Cortex of kidney (tissue), 1 donor: ENCODE results near the gene USP47.

Source experiments
- DNase-seq: peaks from one replicate; lab custom pipeline; 2025; lab: John Stamatoyannopoulos, UW

USP47 gene

DNA sequence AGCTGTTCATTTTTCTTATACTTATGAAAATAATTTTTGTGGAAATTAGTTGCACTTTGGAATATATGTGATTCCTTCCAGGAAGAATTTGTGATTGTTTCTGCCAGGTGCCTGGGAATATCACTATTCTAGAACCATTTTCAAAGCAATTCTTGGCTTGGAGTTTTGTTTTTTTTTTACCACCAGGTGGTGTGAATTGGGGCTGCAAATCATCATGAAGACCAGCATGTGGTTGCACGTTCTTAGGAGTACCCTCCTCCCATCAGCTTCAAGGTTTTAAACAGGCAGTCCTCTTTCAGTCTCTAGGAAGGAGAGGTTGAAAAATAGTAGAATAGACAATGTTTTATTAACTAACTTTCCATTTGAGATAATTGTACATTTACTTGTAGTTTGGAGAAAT is 25.9 kb downstream of the USP47 start:
- DNase-seq = no peak

DNA sequence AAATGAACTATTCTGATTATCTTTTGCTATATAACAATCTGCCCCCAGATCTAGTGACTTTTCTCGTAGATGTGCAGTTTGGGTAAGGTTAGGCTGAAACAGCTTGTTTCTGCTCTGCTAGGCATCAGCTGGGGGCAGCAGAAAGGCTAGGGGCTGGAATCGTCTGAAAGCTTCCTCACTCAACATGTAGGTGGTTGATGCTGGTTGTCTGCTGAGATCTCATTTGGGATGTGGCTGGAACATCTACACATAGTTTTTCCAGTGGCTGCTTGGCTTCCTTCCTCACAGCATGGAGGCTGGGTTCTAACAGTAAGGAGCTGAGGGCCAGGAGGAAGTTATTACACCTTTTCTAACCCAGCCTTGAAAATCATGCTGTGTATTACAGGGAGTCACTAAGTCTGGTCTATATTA is 30.2 kb downstream of the USP47 start:
- DNase-seq = no peak

DNA sequence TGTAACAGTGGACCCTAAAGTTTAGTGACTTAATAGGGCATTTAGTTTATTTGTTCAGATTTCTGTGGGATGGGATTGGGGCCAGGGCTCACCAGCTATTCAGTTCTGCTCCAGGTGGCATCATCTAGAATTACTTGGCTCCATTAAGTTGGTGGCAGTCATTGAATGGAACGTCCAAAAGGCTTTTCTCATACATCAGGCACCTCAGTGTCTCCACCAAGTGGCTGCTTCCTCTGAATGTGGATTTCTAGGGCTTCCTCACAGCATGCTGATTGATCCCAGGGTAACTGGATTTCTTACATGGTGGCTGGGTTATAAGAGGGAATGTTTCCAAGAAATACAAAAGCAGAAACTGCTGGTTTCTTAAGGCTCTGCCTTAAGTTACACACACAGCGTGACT is 34.7 kb downstream of the USP47 start:
- no peak for DNase-seq

DNA sequence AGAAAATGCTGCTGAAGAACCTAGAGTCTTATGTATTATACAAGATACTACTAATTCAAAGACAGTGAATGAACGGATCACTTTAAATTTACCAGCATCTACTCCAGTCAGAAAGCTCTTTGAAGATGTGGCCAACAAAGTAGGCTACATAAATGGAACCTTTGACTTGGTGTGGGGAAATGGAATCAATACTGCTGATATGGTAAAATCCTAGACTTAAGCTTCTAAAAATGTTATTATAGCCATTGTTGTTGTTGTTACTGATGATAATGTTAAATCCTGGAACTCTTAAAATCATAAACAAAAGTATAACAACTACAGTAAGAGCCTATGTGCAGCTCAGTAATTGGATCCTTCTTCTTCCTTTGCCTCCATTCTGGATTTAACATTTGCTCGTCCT is 38.4 kb downstream of the USP47 start:
- DNase-seq = no peak

DNA sequence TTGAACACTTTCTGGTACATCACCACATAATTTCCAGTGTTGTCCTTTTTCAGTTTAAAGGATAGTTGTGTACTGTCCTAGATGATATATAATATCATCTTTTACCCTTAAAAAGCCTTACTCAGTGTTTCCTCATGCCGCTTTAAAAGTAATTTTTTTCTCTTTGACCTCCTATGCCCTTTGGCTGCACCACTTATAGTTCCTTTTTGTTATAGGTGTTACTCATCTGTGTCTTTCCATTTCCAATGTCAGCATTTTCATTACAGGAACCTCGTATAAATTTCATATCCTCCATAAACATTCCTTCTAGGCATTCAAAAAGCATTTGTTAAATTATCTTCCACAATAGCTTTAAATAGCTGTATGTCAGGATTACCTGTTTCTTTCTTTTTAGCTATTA is 40.8 kb downstream of the USP47 start:
- DNase-seq = no peak

DNA sequence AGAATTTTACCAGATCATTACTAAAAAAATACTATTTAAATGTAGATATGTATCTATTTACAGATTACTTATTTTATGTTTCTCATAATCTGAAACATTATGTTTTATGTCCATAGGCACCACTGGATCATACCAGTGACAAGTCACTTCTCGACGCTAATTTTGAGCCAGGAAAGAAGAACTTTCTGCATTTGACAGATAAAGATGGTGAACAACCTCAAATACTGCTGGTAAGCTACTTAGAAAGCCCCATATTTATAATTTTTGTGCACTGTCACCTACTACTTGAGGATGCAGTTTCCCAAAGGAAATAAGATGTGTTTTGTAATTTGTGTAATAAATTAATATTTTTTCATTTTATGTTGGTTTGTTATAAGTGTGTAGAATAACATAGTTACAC is 42.6 kb downstream of the USP47 start:
- DNase-seq = no peak

DNA sequence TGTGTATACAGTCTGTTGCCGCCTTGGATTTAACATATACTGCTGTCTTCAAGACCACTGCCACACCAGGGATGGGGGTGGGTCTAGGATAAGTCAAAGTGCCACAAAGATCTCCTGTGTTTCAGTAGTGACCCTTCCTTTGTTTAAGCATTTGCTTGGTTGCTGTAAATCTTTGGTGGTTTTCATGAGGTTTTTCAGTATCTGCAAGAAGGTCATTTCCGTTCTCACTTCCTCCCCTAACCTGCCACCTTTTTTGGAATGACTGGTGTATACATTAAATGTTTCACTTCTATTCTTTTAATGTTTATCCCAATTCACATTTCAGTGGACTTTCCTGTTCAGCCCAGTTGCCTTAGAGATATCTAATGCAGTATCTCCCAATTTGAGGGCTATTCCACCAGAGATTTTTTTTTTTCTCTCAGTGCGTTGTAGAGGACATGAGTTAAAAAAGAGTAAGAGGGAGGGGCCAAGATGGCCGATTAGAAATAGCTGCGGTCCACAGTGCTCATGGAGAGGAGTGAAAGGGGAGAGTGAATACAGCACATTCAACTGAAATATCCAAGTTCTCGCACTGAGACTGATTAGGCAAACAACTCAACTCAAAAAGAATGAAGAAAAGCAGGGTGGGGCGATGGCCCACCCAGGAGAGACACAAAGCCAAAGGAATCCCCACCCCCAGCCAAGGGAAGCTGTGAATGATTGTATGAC is 43.2 kb downstream of the USP47 start:
- DNase-seq = no peak

DNA sequence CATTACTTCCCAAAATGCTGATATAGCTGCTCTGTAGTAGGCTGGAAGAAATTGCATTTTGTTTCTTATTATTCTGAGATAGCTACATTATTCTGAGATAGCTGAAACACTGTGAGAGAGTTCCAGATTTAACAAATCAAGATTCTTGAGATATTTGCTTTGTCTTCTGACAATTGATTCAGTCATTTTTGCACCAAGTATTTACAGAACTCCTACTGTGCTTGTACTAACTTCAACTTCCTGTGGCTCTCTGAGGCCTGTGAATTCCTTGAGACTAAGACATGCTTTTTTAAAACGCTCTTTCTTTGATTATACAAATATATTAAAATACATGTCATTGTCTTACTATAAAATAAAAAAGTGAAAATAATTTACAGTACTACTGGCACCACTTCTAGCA is 52.7 kb downstream of the USP47 start:
- DNase-seq = no peak

DNA sequence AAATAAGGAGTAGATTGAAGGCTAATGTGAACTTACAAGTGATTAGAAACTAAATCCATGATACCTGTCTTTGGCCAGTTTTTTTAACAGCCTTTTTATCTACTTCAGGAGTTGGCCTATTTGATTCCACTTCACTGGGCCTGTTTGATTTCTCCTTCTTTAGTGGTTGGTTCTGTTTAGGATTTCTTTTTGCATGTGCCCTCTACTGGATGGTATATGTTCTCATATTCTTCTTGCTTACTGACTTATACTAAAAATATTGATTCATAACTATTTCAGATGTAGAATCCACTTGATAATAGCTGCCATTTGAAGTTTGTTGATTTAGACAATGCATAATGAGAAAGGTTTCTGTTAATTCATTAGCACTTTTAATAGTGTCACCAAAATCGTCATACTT is 53.9 kb downstream of the USP47 start:
- no peak for DNase-seq

DNA sequence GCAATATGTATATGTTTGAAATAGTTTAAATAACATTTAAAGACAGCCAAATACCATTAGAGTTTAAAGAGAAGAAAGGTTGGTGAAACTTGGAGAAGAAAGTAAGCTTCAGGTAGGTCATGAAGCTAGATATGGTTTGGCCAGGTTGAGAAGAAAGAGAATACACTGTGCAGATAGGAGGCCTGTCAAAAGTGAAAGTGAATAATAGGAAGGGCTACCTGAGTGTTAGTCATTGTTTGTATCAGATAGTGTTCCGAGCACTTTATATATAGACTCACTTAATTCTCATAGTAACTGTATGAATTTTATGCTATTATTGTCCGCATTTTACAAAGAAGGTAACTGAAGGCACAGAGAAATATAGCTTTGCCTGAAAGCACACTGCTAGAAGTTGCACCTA is 56.9 kb downstream of the USP47 start:
- DNase-seq = no peak

DNA sequence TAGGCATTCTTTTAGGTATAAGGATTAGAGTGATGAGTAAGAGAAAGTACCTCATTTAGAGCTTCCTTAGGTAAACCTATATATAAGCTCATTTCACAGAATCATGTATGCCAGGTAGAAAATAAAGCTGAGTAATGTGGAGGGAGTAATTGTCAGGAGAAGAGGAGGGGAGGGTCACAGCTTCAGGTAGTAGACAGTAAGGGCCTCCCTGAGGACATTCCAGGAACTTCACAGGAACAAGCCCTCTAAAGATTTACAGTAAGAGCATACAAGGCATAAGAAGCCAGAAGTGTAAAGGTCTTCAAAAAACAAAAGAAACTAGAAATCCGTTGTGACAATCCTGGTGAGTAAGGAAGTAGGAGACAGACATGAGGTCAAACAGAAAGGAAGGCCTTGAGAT is 57.6 kb downstream of the USP47 start:
- DNase-seq = no peak

DNA sequence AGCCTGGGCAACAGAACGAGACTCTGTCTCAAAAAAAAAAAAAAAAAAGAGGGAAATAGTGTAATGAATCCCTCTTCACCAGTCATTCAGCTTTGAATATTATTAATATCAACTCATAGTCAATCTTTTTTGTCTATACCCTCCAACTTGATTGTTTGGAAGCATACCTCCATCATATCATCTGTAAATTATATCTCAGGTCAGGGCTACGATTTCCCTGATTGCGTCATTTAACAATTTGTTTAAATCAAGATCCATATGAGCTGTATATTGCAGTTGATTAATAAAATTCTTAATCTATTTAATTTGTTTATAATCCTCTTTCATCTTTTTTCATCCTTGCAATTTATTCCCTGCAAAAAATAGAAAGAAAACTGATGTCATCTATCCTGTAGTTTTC is 60.2 kb downstream of the USP47 start:
- no peak for DNase-seq

DNA sequence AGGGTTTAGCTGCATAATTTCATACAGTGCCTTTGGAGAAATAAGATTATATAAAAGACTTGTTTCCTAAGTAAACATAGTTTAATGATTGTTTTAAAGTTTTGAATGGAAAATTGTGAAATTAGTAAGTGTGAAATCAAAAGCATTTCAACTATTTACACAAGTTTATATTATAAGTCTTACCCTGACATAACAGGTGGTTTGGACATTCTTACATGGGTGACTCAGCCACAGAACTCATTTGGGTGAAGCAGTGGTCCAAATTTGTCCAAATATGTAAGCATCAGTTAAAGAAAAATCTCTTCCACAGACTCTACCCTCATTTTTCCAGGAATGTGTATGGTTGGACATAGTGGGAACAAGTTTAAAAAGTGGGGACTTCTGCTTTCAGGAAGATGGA is 68.0 kb downstream of the USP47 start:
- no peak for DNase-seq

DNA sequence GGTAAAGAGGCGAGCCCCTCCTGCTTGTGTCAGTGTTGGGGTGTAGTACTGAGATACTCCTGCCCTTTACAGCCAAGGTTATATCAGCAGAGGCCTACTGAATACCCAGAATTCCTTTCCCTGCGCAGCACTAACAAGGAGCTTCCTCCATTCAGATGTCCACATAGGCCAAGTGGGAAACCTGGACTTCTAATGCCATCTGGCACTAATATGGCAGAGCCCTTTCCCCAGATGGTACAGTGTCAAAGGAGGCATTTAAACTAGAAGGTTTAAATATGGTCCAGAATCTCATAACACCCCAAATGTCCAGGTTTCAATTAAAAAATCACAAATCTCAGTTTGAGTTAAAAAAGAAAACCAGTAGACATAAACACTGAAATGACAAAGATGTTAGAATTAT is 68.8 kb downstream of the USP47 start:
- no peak for DNase-seq

DNA sequence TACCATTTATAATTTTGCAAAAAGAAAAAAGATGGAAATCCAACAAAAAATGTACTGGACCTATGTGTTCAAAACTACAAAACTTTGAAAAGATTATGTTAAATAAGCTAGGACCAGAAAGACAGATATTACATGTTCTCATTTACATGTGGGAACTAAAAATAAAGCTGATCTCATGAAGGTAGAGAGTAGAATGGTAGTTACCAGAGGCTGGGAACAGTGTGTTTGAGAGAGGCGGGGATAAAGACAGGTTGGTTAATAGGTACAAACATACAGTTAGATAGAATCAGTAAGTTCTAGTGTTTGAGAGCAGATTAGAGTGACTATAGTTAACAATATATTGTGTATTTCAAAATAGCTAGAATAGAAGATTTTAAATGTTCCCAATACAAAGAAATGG is 71.6 kb downstream of the USP47 start:
- DNase-seq = no peak

DNA sequence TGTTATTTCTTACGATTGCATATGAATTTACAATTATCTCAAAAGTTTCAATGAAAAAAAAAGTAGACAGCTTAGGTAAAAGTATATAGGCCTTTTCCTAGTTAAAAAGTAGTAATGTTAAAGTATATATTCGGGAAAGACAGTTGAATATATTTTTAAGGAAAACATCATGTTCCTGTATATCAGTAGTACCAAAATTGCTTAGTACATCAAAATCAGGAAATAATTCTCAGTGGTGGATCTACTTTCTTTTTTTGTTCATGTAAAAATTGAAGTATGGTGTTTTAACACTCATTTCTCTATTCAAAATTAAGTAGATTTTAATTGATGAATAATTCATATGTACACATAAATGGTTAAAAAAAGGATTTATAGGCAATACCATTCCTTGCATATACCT is 73.9 kb downstream of the USP47 start:
- no peak for DNase-seq

DNA sequence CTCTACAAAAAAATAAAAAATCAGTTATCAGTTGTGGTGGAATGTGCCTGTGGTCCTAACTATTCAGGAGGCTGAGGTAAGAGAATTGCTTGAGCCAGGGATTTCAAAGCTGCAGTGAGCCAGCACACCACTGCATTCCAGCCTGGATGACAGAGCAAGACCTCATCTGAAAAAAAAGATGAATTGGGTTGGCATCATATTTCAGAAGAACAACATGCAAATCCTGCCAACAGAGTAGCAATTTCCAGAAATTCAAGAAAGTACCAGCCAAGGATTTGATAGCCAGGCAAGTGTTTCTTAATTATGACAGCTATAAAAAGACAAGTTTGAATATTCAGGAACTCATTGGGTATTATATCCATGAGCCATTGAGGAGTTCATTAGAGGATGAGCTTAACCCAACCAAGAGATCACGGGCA is 75.2 kb downstream of the USP47 start:
- no peak for DNase-seq

DNA sequence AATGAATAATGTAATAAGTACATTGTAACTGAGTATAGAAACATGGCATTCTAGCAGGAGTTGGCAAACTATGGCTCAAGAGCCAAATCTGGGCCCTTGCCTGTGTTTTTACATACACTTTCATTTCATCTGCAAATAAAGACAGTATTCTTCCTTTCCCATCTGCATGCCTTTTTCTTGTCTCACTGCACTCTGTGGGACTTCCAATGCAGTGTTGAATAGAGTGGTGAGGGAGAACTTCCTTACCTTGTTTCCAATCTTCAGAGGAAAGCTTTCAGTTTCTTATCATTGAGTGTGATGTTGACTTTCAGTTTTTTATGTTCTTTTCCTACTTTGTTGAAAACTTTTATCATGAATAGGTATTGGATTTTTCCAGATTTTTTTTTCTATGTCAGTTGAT is 82.1 kb downstream of the USP47 start:
- DNase-seq = no peak

DNA sequence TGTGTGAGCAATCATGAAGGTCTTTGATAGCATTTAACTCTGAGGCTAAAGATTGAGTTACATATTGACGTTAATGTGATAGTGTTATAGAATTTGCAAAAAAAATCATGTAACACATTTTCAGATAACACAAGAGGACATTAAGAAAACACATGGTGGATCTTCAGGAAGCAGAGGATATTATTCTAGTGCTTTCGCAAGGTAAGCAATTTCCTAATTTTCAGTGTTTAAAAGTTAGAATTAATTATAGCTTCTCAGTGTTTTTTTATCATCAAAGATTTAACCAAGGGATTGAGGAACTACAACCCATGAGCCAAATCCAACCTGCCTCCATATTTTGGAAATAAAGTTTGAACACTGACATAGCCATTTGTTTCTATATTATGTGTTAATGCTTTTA is 88.1 kb downstream of the USP47 start:
- DNase-seq = no peak

DNA sequence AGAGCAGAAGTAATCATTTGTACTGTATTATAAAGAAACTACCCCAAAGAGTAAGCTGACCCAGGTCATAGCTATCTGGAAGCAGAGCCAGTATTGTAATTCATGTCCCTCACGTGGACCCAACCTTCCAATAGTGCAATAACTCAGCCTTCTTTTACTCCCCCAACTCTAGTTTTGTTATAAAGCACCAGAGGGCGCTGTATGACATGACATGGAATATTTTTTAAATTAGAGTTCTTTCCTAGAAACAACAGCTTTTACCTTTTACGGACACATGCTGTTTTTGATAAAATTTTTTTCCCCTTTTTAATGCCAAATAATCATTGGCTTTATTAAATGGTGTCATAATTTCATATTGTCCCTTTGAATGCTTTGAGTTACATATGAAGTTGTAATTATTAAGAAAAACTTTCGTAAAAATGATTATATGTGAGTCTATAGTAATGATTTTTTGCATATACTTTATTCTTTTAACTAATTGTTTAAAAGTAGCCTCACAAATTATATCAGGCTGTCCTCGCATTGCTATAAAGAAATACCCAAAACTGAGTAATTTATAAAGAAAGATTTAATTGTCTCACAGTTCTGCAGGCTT is 89.8 kb downstream of the USP47 start:
- DNase-seq = no peak

DNA sequence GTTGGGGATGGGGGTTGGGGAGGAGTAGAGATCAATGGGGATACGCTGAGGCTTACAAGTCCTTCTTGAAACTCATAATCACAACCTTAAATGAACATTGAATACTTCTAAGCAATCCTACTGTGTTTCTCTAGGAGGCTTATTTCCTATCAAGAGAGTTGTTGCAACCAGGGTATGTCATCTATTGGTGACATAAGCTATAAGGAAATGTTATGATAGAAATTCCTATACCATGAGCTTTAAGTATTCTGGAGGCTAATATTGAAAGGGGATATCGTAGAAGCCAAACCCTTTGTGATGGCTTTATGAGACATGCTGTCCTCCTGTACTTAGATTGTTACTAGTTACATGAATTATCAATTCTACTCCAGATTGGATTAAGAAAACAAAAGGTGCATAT is 93.8 kb downstream of the USP47 start:
- DNase-seq = no peak

DNA sequence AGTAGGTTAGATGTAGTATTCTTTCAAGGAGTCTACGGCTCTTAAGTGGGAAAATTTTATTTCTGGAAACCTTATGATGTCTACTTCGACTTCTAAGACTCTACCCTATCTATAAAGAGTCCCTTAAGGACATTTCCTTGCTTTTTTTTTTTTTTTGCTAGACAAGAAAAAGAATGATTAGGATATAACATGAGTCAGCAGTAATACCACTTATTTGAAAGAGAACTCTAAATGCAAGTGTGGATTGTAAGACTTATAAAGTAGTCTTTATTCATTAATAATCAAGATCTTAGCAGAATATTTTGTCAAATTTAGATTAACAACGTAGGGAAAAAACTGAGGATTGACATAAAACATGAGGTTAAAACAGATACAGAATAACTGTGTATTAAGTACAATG is 95.7 kb downstream of the USP47 start:
- DNase-seq = no peak

DNA sequence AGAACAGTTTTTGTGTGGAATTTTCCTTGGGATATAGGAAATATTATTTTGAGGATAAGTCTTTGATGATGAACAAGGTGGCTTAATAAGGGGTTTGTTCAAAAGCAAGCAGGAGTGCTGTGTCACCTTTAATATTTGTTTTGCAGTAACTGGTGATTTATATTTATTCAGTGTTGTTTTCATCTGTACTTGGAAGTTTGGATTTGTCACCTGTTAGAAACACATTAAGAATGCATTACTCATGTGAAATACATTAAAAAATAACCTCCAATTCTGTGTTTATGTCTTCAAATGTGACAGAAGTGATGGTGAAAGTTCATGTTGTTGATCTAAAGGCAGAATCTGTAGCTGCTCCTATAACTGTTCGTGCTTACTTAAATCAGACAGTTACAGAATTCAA is 96.2 kb downstream of the USP47 start:
- no peak for DNase-seq

DNA sequence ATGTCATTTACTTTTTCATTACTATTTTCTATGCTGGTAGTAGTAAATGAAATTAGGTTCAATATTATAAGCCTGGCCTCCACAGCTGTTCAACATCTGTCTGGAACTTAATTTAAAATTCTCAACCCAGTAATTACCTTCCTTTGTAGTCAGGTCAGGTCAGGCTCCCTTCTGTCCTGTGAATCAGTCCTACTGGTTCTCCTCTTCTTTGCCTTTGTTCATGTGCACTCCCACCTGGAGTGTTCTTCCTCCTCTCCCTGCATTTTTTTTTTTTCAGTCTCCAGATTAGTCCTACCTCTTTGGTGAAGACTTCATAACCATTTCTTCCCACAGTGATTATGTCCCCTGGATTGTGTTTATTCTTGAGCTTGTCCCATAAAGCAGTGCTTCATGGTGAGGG is 98.8 kb downstream of the USP47 start:
- DNase-seq = no peak
